Epidermal melanocyte (primary cell): ENCODE data around the gene PARD3.
"Not testable (repeated sequence)": the region's sequence is repeated elsewhere in the genome, so short reads cannot be mapped to it uniquely, and the experiment has no call there.

Experiments
- DNase-seq: peaks from one replicate; pipeline ENCODE4 v3.0.0; 2011; ENCODE audit warnings: low spot score; ENCODE audit not compliant: insufficient read length

PARD3 gene

DNA sequence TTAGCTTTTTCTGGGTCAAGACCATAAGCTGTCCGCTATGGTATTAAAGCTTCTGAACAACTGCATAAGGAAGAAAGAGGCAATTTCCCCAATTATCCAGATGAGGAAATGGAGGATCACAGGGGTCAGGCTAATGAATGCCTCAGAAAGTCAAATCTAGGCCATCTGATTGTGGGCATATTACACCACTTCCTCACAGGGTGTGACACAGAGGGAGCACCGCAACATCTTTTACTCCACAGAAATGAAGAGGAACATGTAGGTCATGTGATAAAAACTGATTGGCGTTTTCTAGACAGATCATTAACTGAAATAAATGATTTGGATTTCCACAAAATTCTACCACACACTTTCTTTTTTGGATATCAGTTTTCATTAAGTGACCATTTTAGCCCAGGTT, 384.4 kb downstream of the PARD3 start:
- no peak for DNase-seq

GRCh38 chr10:34428501-34428900, 386.6 kb downstream of the PARD3 start:
- no peak for DNase-seq

- DNase-seq = no peak
These were observed 387.2 kb downstream of the PARD3 start for GRCh38 chr10:34427911-34428216.

DNA sequence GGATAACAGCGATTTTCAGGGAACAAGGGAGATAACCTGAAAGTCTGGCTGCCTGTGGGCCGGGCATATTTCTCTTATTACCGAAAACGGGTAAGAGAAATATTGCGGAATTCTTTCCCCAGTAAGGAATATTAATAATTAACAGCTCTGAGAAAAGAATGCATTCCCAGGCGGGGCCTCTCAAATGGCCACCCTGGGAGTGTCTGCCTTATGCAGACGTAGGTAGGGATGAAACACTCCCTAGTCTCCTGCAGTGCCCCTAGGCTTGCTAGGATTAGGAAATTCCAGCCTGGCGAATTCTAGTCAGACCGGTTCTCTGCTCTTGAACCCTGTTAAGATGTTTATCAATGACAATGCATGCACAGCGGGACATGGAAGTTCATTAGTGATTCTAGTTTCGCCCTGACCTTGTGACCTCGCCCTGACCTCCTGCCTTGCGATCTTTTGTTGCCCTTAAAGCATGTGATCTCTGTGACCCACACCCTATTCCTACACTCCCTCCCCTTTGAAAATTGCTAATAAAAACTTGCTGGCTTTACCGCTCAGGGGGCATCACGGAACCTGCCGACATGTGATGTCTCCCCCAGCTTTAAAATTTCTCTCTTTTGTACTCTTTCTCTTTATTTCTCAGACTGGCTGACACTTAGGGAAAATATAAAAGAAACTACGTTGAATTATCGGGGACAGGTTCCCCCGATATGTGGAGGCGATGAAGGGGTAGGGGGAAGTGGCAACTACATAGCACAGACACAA, 387.8 kb downstream of the PARD3 start:
- not testable (repeated sequence) for DNase-seq

- not testable (repeated sequence) for DNase-seq
These were observed 388.4 kb downstream of the PARD3 start for GRCh38 chr10:34426538-34427157.

- no peak for DNase-seq
These were observed 389.1 kb downstream of the PARD3 start for GRCh38 chr10:34426041-34426440.

DNA sequence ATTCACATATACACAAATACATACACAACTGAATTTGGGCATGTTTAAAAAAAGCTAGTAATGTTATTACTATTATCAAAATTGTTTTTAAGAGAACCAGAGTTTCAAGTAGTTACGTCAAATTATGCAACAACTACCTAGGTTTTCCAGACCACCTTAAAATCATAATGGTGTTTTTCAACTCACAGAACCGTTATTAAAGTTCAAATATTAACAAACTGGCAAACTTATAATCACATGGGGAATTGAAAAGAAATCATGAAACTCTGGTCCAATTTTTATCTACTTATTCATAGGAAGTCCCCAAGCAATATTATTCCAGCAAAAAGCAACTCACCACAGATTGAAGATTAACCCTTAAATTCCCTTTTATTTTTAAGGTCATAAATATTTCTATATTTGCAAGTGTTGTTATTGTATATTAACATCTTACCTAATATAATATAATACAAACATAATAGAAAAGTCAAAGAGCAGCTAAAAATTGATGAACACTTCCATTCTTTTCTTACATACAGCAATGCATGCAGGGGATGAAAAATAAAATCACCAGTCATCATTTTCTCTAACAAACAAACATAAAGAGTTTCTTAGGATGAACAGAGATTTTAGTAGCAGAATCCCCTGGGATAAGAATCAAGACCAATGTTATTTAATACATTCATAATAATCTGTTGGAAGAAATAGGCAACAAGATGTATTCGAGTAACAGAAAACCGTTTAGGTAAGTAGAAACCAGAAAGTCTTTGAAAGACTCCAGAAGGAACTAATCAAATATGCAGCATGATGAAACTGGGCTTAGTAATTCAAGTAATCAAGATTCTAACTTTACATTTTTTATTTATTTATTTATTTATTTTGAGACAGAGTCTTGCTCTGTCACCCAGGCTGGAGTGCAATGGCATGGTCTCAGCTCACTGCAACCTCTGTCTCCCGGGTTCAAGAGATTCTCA, 391.1 kb downstream of the PARD3 start:
- DNase-seq = no peak

- no peak for DNase-seq
These were observed 394.3 kb downstream of the PARD3 start for GRCh38 chr10:34420795-34421194.

- no peak for DNase-seq
These were observed 394.8 kb downstream of the PARD3 start for GRCh38 chr10:34420273-34420672.

DNA sequence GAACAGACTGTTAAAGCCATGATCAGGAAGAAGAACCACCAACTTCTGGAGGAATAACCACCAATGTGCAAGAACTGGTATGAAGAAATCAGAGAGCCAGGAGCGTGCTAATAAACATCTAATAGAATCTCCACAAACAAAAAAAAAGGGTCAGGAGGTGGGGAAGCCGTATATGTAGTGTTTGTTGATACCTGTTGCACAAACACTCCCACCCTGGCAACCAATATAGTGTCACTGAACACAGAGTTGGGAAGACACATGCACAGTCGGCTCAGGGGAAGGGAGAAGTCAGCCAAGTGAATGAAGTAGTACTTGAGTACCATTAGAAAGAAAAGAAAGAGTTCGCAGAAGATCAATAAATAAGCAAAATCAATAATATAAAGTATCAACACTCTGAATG, 400.1 kb downstream of the PARD3 start:
- DNase-seq = no peak

DNA sequence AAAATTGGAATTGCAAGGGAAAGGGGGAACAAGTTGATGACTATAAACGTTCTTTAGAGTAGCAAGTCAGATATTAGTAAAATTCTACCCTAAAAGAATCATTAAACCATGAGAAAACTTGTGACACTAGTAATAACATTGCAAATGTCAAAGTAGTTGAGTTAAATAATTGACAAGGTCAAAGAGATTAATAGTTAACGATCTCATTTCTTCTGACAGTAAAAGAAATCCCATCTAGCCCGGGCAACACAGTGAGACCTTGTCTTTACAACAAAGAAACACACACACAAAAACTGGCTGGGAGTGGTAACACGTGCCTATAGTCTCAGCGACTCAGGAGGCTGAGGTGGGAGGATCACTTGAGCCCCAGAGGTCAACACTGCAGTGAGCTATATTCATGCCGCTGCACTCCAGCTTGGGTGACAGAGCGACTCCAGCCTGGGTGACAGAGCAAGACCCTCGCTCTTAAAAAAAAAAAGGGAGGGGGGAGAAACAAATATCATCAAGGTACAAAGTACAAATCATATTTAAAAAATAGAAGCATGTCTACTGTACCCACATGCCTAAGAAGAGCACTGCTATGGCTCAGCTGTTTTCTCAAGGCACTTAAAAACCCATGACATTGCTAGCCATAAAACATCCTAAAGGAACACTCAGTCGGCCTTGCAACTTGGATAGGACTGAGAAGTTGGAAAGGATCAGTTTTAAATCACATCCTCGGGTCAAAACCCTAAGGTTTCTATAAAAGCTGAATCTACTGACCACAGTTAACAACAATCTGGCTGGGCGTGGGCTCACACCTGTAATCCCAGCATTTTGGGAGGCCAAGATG, 401.1 kb downstream of the PARD3 start:
- DNase-seq = no peak

DNA sequence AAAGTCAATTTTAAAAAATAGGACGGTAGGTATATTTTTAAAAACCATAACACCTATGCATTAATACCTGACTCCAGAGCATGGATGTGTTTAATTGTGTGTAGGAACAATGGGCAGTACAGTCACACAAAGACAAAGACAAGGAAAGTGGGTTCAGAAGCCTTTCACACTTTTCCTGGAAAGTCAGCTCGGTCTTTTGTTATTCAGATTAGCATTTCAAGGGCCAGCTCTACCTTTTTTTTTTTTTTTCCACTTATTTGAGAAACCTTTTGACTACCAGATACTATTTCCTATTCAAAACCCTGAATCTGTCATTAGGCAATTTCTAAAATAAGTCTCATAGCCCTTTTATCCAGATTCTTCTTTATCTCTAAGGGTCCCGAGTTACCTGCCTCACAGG, 401.9 kb downstream of the PARD3 start:
- no peak for DNase-seq

DNA sequence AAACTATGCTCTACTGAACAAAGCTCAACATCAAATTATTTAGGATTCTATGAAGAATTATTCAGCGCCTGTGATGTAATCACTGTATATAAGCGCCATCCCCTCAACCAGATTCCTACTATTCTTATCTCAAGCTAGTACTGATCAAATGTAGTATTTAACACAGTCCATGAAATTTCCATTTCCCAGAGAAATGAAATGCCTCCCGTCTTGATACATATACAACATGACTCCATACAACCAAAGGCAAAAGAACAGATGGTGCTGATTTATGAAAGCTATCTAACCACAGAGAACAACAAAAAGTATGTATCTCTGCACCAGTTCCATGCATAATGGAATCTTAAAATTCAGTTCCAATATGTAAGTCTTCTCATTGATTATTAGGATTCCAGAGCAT, 406.1 kb downstream of the PARD3 start:
- DNase-seq = no peak

DNA sequence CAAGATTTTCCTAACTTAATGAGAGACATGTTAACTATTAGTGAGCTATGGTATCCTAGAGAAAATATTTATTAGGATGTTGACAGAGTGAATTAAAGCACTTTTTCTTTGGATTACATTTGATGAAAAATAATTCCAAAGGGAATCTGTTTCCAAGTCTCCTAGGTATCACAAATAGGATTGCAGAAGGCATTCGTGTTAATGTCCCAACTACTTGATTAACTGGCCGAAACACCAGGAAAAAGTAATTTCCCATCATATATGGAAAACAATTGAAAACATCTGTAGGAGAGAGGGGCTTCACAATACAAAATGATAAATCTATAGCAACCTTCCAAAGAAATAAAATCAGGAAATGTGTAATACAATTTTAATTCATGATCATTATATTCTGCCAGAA, 406.7 kb downstream of the PARD3 start:
- no peak for DNase-seq

DNA sequence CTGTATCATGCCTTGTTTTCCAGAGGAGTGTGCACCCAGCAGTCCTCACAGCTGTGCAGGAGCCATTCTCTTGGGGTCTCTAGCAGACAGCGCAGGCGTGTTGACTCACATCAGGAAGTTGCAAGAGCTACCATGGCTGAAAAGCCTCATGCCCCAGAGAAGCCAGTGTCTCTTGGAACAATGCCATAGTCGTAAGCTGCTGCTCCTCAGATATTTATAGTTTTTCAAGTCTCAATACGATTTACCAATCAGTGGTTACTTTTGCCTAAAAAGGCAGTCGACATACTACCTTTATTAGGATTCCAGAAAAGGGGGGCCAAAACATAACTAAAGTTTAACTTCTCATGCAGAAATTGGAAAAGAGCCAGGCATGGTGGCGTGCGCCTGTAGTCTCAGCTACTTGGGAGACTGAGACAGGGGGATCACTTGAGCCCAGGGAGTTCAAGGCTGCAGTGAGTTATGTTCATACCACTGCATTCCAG, 407.7 kb downstream of the PARD3 start:
- DNase-seq = no peak

- no peak for DNase-seq
These were observed 408.4 kb downstream of the PARD3 start for GRCh38 chr10:34406463-34407323.

DNA sequence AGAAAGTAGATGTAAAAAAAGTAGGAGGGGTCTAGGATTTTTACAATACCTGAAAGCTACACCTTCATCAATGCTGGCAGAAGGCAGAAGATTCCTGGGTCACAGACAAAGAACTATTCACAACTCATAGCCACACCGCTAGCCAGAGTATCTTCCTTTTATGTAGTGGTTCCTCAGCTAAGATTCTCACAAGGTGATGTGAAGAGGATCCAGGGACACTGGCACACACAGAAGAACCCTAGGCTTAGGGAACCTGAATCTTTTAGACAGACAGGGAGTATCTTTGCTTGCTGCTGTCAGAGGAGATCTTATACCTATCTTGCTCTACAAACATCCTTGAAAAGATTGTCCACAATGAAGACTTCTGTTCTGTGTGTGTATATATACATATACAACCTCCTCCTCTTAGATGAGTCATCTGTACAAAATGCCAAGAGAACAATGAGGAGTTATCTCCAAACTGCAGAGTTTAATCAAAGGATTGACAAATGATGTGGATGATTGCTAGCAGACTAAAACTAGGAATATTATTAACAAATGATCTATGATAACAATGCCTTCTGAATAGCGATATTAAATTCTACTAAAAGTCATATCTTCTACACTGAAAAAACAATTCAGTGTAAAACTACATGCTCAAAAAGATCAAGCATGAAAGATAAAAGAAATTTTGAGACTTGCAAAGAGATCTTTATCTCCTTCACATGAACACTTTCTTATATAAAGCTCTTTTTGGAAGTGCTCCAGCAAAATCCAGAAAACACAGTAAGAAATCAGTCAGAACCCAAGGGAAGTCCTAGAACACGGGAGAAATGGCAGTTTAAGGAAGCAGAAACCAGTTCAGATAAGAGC, 409.3 kb downstream of the PARD3 start:
- no peak for DNase-seq

DNA sequence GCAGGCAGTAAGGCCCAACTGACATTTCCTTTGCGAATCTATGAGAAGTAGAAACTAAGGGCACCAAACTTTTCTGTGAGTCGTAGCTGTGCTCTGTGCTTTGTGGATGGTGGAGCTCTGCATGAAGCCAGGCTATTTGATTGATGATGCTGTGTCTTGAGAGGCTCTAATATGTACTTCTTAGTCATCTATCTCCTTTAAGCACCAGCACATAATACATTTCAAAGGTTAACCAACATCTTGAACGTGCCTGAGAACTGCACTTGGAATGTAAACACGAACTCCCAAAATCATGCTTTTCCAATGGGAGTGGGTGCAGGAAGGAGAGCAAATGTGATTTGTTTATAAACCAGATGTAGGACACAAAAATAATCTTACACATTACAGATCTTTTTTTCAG, 411.6 kb downstream of the PARD3 start:
- DNase-seq = no peak

GRCh38 chr10:34400075-34400474, 415.0 kb downstream of the PARD3 start:
- DNase-seq = no peak
